Right forelimb (tissue), 1 donor: ENCODE data around the gene SASH1.
"Not testable (repeated sequence)": the region's sequence is repeated elsewhere in the genome, so short reads cannot be mapped to it uniquely, and the experiment has no call there.

ENCODE experiments used
- DNase-seq: peaks from one replicate; pipeline ENCODE4 v3.0.0-alpha.2; 2018

Gene SASH1

GRCh38 chr6:148370176-148370575 lies 27.5 kb downstream of the SASH1 start:
- DNase-seq, result no peak

- DNase-seq, result no peak
These were observed 31.6 kb downstream of the SASH1 start for GRCh38 chr6:148374040-148374774.

GRCh38 chr6:148375401-148375800 lies 32.8 kb downstream of the SASH1 start:
- DNase-seq, result no peak

- DNase-seq, result no peak
These were observed 36.8 kb downstream of the SASH1 start for GRCh38 chr6:148379481-148379880.

- DNase-seq, result no peak
These were observed 37.5 kb downstream of the SASH1 start for GRCh38 chr6:148379966-148380713.

- DNase-seq, result not testable (repeated sequence)
These were observed 39.4 kb downstream of the SASH1 start for GRCh38 chr6:148382051-148382450.

GRCh38 chr6:148382861-148383260 lies 40.2 kb downstream of the SASH1 start:
- DNase-seq, result no peak

GRCh38 chr6:148383658-148384368 lies 41.2 kb downstream of the SASH1 start:
- no peak for DNase-seq

- no peak for DNase-seq
These were observed 42.7 kb downstream of the SASH1 start for GRCh38 chr6:148385379-148385778.

GRCh38 chr6:148388521-148388920 lies 45.9 kb downstream of the SASH1 start:
- DNase-seq, result no peak

- DNase-seq, result no peak
These were observed 46.4 kb downstream of the SASH1 start for GRCh38 chr6:148389086-148389485.

GRCh38 chr6:148389917-148390316 lies 47.3 kb downstream of the SASH1 start:
- no peak for DNase-seq

- not testable (repeated sequence) for DNase-seq
These were observed 49.5 kb downstream of the SASH1 start for GRCh38 chr6:148392127-148392526.

- no peak for DNase-seq
These were observed 50.0 kb downstream of the SASH1 start for GRCh38 chr6:148392671-148393070.

GRCh38 chr6:148395583-148396101 lies 53.0 kb downstream of the SASH1 start:
- no peak for DNase-seq

GRCh38 chr6:148396411-148396810 lies 53.8 kb downstream of the SASH1 start:
- no peak for DNase-seq

GRCh38 chr6:148396926-148397325 lies 54.3 kb downstream of the SASH1 start:
- no peak for DNase-seq

GRCh38 chr6:148398244-148398643 lies 55.6 kb downstream of the SASH1 start:
- no peak for DNase-seq

- DNase-seq, result no peak
These were observed 56.0 kb downstream of the SASH1 start for GRCh38 chr6:148398678-148399077.

GRCh38 chr6:148401571-148401970 lies 58.9 kb downstream of the SASH1 start:
- no peak for DNase-seq

- no peak for DNase-seq
These were observed 61.9 kb downstream of the SASH1 start for GRCh38 chr6:148404456-148405054.

- no peak for DNase-seq
These were observed 63.3 kb downstream of the SASH1 start for GRCh38 chr6:148405894-148406293.
